ENCODE measurements around the gene NDUFS1.
A peak's percentile ranks its signal among the peaks of the same experiment; 100 is the strongest.
"Not testable (repeated sequence)": the region's sequence is repeated elsewhere in the genome, so short reads cannot be mapped to it uniquely, and the experiment has no call there.

Gene NDUFS1

DNA sequence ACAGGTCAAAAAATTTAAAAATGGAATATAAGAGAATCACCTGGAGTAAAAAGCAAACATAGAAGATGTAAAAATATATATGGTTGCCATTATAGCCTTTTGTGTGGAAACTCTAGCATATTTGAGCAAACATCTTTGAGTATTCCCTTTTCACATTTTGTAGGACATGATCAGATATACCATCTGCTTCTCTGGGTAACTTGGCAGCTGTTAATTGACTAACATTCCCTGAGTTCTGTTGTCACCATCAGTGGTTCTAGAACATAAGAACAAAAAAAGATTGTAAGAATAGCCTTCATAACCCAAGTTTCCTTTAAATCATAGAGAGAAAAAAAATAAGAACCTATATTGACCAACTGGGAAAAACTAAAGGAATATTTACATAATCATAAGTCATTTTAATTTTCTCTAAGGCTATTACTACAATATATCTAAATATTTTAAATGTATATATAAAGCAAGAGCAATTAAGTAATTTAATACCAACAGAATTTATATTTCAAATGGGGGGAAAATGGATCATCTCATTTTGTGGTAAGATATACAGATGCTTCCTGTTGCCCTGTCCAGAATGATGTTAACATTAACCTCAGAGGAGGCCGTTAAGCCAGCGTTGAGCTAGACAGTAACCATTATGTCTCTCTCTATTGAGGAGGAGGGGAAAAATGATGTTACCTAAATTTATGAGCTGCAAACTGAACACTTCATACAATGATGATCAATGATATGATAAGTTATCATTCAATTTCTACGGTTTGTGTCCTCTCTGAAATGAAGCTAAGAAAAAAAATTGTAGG is 63.5 kb downstream of the NDUFS1 start:
- DNase-seq: no peak

DNA sequence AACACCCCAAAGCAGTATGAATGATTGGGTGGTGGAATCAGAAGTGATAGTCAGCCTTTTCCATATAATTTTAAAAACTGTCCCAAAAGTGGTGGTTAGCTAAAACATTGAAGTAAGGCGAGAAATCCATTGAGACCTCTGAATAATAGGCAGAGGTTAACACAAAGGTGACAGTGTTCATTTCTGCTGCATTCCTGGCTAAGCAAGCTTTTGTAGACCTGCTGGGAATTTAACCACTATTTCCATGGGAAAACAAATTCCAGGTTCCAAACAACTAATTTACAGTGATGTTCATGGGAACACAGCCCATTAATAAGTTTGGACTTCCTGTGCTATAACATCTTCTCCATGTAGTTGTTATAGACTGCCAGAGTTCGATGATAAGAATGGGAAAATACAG is 66.9 kb downstream of the NDUFS1 start:
- no peak for DNase-seq

DNA sequence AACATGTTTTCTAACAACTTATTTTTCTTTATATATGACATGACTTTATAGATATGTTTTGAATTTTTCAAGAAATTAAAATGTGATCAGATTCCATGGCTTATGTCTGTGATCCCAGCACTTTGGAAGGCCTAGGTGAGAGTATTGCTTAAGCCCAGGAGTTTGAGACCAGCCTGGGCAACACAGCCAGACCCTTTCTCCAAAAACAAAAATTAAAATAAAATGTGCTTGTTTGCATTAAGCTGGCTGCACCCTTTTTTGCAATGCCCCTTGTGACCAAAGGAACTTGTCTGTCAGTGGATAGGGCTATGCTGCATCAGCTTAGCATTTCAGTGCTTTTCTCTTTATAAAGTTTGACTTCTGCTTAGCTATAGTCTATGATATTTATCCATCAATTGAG is 71.0 kb downstream of the NDUFS1 start:
- DNase-seq: no peak

DNA sequence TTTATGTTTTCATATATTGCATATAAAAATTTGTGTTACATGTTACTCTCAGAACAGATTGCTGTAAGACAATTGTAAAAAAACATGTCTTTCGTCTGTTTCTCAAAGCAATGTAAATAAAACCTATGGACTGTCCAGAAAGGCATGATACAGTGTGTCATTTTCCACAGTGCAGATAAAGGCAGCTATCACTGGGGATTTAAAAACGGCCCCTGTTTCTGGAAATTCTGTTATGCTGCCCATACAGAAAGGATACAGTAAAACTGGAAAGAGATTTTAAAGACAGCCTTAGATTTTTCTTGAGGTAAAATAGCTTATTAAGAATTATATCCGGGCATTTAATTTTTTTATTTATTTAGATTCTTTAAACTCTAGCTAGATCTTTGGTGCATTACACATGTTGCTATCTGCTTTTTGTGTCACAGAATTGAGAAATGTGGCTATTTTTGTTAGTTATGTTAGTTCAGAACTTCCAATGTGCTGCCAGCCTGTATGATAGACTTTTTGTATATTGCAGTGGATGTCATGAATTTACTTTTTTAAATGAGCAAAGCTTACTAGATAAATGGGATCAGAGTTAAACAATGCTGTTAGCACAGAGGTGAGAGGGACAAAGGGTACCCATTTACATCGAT is 72.4 kb downstream of the NDUFS1 start:
- DNase-seq: peak; percentile 68

DNA sequence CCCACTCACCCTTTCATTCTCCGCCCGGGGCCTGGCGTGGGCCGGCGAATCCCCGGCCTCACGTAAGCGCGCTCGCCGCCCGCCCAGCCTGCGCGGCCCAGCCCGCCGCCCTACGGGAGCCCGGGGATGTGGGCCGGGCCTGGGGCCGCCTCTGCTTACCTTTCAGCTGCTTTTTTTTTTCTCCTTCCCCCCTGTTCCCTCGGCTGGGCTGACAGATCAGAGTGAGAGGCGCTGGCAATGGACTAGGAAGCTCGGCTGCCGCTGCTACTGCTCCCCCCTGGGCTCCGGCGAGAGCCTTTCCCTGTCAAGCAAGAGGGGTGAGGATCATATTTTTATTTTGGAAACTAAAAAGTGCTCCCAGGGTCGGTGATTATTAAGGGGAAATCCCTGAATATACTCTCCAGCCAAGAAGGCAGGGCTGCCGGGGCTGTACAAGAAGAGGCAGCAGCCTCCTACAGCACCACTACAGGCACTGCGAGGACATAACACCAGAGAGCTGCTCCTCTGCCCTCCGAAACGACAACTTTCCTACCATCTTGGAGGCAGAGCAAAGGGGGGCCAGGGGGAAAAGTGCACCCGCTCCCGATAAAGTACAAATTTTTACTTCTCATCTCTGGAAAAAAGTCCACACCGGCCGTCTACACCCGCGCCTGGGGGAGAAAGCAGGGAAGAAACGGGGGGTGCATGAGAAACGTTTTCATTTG is 73.3 kb downstream of the NDUFS1 start, which contains the start of gene INO80D:
Gene INO80D, minus strand, starts transcription at position 433 of the 704 bp plus-strand sequence. CDS start 23,158 bp downstream, outside the sequence.
- DNase-seq: peak; percentile 99

DNA sequence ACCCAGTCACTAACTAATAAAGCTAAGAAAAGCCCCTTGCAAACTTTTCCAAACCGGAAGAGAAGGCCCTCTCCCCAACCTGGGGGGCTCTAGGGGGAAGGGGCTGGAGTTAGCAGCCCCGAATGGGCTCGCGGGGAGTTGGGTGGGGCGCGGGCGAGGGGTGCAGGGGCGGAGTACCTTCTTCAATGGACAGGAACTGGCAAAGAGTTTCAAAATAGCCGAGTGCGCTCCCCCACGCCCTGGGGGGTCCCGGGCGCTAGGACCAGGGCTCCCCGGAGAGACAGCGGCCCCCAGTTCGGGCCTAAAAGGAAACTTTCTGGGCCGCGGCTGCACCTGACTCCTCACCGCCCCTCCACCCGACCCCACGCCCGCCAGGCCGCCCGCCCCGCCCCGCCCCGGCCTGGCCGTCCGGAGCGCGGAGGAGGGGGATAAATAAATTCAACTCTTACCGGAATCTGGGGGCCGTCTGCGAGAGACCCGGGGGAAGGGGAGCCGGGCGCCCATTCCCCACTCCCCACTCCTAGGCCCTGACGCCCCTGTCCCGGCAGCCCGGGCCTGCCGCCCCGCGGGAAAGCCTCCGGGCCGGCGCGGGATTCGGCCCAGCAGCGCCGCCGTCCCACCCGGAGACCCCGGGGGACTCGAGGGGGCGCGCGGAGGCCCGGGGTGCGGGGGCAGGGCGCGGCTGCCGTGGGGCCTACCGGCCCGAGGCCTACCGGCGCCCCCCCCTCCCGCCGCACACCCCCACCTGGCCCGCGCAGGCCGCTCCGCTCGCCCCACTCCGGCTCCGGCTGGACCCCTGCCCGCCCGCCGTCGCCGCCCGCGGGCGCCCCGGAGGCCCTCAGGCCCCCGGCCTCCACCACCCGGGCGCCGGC is 74.1 kb downstream of the NDUFS1 start:
- no peak for DNase-seq

DNA sequence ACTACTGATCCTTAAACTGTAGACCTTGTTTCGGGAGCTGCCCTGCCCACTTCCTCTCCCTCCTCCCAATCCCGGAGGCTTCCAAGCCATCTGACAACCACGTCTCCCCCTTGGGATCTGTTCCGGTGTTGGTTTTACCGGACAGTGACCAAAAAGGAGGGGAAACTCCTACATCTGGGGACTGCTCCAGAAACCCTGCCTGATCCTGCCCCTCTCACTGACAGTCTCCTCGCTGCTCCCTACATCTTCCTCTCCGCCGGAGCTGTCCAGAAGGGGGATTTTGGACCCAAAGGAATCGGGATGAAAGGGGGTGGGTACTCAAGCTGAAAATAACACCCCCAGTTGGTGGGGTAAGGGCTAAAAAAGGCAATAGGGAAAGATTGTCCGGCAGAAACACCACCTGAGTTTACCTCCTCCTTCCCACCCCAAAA is 74.8 kb downstream of the NDUFS1 start:
- DNase-seq: peak; percentile 59

DNA sequence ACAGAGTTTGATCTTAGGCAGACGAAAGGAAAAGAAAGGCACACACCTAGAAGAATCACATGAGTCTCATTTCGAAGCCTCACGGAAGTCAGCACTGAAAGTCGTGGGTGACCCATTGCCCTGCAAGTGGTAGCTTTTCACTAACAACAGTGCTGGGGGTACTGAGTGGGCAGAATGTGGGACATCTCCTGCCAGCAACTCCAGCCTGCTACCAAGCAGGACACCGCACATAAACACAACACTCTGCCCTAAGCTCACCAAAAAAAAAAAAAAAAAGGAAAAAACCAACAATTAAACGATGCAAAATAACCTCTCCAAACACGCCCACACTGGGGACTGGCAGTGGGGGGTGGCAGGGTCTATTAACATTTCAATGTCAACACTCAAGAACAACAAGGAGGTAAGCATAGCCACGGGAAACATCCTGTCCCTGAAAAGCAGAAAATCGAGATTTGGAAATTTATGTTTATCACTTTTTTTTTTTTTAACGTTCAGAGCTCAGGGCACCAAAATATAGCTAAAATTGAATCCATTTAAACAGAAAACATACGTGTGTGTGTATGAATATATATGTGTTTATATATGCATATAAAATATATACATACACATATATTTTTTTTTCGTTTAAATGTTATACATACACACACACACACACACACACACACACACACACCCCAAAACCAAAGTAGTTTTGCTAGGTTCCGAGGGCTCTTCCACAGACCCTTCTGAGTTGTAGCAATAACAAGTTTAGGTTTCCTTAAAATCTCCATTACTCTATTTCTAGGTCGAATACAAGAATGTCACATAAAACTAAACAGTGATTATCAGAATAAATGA is 75.4 kb downstream of the NDUFS1 start:
- DNase-seq: no peak

DNA sequence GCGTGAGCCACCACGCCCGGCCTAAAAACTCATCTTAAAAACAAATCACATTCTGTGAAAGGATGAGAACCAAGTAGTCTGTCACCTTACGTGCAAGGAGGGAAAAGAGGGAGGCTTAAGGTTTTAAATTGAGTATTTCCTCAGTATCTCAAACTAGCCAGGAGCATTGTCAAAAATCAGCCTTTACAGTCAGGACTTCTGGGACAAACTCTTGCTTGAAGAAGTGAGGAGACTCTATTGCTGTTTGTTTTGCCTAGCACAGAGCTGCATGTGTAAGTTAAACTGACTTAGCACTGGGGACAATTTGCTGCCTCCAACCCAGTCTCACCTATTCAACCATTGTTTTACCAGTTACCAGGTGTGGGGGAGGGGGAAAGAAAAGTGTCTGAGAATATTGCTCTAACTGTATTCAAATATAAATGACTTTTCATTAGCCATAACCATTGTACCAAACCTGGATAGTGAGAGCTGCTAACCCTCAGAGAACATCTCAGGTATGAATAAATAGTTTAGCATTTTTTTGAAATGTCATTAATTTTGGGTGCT is 76.9 kb downstream of the NDUFS1 start:
- no peak for DNase-seq

DNA sequence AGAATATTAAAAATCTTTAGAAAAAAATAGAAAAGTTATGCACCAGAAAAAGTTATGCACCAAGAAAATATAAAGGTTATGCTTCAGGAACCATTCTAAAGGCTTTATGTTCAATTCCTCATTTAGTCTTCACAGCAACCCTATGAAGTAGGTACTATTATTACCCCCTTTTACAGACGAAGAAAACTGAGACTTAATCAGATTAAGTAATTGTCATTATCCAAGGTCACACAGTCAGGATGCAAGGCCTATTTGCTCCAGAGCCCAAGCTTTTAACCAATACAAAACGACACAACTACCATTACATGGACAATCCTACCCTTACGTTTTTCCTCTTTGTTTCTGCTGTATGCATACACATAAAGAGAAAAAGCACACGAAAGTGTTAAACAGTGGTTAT is 78.3 kb downstream of the NDUFS1 start:
- no peak for DNase-seq

DNA sequence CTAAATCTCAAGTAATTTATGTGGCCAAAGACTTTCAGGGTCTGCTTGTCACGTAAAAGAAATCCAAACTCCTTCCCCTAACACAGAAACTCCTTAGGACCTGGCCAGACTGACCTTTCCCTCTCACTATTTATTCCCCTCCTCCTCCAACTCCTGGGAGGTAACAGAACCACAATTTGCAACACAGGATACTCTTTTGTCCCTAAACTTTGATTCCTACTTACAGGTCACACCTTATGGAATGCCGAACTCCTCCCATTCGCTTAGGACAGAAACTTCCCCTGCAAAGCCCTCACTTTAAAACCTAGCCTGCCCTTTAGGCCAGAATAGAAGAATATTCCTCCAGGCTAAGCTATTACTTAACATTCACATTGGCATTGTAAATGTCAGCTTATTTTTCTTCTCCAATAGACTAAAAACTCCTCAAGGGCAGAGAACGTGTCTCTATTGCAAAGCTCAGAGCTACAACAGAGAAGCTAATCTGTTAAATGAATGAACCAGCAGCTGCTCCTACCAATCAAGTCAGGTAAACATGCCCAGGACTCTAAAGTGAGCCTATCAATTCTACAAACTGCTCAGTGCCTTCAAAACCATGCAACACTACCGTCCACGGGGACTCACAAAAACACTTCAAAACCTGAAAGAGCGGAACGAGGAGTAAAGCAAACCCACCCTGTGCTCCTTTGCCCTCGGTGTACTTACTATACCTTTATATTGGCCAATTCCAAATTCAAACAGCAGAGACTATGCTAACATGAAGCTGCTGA is 79.4 kb downstream of the NDUFS1 start:
- no peak for DNase-seq

DNA sequence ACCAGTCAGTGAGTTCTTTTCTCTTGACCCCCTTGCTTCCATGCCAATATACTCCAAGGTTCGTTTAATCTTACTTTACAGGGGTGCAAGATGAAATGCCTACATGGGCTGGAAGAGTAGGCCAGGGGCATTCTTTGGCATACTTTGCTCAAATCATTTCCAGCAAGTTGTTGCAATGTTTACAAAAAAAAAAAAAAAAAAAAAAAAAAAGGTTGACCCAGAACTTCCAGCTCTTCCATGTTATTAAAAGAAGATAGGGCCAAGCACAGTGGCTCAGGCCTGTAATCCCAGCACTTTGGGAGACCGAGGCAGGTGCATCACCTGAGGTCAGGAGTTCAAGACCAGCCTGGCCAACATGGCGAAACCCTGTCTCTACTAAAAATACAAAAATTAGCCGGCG is 81.4 kb downstream of the NDUFS1 start:
- DNase-seq: not testable (repeated sequence)

DNA sequence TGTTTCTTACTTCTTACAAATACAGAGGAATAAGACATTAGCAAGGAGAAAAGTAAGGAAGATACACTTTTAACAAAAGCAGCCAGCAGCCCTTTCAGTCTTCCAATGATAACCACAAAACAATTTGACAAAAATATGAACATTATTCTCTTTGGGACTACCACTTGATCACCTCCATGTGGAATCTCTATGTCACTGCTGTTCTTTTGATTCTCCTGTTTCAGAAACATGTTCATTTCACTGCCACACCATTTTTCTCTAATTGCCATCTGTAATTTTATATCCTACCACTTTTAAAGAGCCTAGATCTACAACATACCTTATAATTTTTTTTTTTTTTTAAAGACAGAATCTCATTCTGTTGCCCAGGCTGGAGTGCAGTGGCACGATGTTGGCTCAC is 84.1 kb downstream of the NDUFS1 start:
- no peak for DNase-seq

DNA sequence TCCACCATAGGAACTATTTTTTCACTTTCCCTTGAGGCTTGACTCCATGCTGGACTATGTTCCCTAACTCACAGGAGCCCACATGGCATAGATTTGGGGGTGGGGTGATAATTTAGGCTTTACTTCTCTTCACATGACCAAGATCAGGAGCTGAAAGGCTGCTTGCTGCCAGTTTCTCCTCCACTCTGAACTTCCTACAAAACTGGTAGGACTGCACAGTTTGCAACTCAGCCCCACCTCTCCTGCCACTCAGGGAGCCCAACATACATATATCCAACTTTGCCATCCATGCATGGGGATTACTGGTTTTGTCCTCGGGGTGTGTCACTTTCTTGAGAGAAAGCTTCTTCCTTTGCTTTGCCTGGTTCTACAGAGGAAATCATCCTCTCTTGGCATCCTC is 87.4 kb downstream of the NDUFS1 start:
- DNase-seq: no peak

DNA sequence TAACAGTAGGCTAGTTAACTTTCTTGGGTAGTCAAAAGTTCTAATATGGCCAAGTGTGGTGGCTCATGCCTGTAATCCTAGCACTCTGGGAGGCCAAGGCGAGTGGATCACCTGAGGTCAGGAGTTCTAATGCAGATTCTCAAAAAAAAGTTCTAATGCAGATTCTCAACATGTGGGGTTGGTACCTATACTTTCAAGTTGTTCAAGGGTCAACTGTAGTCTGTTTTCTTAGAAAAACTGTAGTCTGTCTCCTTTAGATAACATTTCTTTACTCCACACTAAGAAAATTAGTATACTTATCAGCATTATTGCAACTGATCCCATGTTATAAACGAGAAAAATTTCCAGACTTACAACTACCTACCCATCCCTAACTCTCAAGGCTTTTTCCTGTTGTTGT is 89.8 kb downstream of the NDUFS1 start:
- no peak for DNase-seq

DNA sequence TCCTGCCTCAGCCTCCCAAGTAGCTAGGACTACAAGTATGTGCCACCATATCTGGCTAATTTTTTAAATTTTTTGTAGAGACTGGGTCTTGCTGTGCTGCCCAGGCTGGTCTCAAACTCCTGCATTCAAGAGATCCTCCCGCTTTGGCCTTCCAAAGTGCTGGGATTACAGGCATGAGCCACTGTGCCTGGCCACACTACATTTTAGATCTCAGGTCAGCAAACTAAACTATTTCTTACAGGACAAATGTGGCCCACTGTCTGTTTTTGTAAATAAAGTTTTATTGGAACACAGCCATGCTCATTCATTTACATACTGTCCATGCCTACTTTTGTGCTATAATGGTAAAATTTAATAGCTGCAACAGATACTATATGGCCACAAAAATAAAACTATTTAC is 91.0 kb downstream of the NDUFS1 start:
- no peak for DNase-seq
